WTC11 (cell line): ENCODE data around the gene PNMA6E.

ENCODE experiments used
- CTCF ChIP-seq: fragments of 200-600 bp; IDR thresholded peaks from 2 replicates; pipeline ENCODE4 v1.8.0; 2022; ENCODE audit warnings: antibody characterized with exemption
- USF2 ChIP-seq: sonication (generic); formaldehyde crosslinking; IDR thresholded peaks from 2 replicates; pipeline ENCODE4 v1.8.1; 2023; ENCODE audit warnings: mild to moderate bottlenecking, missing genetic modification reagents, moderate library complexity

GRCh38 chrX:153365670-153366069 lies 35.5 kb downstream of the PNMA6E start:
- TF ChIP-seq USF2 (CRISPR knock-in tag), result no peak
- TF ChIP-seq CTCF, result no peak
